Measurements from ENCODE around the gene RPL14.
"Not testable (repeated sequence)": the region's sequence is repeated elsewhere in the genome, so short reads cannot be mapped to it uniquely, and the experiment has no call there.

RPL14 gene

DNA sequence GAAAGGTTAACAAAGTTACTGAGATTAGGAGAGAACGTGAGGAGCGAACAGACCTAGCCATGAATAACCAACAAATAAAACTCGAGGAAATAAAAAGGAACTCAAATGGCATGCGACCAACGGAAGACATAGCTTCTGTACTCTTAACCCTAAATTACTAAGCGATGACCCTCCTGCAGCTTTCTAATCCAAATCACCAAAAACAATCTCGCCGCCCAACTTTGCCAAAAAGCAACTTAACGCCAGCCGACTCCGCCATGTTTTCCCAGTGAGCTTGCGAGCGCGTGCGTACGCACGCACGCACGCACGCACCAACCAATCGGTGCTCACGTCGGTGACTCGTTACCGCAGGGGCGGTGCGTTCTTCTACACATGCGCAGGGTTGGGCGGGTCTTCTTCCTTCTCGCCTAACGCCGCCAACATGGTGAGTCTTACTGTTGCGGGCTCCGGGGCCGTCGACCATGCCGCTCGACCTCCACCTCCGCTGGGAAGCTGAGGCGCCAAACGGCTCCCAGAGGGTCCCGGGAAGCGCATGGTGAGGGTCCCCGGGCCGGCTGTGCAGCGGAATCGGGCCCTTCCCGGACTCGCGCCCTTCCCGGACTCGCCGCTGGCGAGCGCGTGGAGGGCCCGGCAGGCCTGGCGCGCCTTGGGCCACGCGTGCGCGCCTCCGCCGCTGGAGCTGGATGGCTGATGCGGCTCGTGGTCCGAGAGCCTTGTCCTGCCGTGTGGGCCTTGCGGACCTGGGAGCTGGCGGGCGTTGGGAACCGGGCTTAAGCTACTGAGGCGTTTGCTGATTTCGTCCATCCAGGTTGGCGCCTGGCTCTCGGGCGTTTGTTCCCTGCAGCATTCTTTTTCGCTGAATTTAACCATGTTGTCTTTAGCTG, at the start of gene RPL14:
Gene RPL14, plus strand, starts transcription at position 400 of the 884 bp plus-strand sequence. Its CDS starts 133 bp downstream, at position 533.
- peak; percentile 98 for DNase-seq

DNA sequence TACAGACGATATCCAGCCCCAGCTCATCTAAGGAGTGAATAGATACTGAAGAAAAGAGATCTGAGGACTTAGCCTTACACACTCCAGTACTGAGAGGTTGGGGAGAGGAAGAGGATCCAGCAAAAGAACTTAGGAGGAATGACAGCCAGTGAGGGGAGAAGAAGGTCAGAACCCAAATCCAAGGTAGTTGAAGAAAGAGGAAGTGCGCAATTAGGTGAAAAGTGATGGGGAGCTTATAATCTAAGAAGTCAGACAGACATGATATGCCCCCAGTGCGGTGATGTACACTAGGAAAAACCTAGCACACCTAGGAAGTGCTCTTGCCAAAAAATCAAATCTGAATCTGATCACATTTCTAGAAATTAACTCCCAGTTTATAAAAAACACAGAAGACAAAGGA, 49.5 kb upstream of the RPL14 start:
- DNase-seq: no peak

DNA sequence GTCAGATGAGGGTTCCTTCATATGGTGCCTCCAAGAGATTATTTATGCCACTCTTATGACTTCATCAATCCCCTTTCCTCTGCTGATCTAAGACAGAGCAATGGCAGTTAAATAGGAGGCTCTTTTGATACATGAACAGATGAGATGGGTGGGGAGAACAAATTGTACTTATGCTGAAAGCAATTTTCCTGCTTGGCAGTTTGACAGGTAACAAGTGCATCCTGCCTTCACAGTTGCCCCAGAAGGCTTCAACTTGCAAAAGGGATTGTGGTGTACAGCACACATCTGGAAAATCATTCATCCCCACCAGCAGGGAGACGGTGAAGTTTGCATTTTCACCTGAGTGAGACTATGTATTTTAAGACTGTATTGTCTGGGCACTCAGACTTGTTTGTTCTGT, 42.9 kb upstream of the RPL14 start:
- no peak for DNase-seq

DNA sequence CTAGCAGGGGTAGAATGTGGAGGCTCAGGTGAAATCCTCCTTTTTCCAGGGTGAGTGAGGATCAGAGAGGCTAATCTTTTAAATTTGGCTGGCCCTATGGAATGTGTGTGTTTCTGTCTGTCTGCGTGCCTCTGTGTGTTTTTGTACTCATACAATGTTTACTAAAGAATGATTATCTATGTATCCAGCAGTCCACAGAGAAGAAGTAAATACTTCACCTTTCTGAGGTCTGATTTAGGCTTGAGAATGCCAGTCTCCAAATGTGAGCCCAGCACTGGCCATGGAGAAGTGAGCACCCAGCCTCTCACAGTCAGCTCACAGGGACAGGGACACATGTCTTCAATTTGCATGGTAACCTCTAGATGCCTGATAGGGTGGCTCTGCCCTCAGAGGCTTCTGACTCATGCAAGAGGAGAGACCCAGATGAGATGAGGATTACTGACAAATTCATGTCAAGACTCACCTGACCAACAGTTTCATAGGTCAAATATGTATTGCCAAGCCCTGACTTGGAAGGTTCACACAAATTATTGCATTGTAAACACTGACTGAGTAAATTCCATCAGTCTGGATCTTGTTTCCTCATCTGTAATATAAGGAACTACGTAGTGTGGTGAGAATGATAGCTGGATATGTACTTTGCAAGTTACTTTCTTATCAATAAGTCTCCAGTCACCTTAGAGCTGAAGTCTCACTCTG, 39.1 kb upstream of the RPL14 start:
- DNase-seq: no peak

DNA sequence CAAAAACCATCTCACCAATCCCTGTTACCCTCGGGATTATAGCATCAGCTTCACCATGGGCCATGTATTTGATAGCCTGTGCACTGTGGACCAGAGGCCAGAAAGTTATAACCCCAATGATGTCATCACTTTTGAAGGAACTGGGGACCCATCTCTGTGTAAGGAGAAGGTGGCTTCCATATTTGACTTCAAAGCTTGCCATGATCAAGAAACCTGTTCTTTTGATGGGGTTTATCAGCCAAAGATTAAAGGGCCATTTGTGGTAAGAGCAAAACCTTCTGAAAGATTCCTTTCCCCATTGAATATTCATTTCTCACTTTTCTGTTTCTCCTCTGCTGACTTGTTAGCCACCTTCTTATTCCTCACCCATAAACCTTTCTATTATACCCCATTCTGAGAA, 34.3 kb upstream of the RPL14 start:
- no peak for DNase-seq

DNA sequence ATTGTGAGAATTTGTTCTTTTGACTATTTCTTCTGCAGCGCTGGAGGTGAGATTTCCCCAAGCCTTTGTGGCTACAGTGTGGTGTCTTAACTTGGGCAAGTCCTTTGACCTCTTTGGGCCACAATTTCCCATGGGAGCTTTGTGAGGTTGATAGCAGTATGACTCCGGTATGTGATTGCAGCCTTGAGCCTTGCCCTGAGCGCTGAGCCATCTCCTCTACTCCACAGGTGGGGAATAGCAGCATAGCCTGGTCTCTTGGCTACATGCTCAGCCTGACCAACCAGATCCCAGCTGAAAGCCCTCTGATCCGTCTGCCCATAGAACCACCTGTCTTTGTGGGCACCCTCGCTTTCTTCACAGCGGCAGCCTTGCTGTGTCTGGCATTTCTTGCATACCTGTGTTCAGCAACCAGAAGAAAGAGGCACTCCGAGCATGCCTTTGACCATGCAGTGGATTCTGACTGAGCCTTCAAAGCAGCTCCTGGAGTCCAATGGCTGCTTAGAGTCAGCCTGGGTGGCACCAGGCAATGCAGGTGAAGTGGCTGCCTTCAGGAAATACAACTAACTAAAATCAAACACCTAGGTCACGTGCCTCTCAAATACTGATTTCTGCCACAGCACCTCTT, 30.0 kb upstream of the RPL14 start:
- DNase-seq: no peak

DNA sequence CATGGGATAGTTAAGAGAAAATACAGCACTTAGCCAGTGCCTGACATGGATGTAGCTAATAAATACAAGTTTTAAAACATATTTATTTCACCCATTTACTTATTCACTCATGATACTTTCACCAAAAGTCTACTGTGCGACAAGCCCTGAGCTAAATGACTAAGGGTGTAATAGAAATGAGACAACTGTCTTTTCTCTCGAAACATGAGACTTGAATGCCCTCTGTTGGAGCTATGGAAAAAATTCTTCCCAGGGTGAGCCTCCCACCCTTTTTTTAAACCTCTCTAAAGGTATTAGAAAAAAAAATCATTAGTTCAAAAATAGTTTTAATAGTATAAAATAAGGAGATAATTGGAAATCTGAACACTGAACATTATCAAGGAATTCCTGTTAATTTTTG, 24.3 kb upstream of the RPL14 start:
- no peak for DNase-seq

DNA sequence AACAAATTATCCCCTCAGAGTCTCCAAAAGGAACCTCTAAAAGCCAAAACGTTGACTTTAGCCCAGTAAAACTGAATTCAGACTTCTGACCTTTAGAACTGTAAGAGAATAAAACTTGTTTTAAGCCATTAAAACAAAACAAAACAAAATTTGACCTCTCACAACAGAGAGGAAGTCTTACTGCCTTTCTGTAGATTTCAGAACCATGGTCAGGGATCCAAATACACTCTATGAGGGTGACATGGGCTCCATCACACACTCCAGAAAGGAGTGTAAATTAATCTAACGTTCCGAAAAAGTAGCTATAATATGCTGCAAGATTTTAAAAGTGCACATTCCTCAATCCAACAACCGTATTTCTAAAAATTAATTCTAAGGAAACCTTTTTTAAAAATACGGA, 19.2 kb upstream of the RPL14 start:
- DNase-seq: no peak

DNA sequence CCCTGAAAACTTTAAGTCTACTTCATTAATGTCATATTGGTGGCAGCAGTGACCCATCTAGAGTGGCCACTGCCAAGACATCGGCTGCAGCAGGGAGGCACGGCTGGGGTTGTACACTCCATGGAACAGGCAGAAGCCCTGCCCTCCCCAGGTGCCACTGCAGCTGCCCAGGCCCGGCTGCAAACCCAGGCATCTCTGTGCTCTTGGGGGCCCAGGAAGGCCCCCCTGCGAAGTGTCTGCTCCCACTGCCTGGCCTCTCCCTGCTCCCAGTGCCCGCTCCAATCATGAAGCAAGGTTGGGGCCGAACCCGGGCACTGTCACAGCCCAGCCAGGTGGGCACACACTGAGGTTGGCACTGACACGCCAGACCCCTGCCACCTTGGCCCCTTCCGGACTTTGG, 12.1 kb upstream of the RPL14 start:
- DNase-seq: no peak

DNA sequence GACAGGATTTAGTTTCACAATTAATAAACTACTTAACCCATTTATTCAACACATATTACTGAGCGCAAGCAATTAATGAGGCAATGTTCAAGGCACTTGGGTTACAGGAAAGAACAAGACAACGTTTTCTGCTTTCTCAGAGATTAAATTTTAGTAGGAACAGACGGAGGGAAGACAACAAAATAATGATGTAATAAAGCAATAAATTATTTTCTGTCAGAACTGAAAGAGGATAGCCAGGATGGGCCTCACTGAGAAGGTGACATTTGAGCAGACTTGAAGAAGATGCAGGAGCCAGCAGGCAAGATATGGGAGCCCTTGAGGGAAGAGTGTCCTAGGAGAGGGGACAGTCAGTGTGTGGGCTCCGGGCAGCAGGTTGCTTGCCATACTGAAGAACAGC, 11.3 kb upstream of the RPL14 start:
- DNase-seq: no peak

DNA sequence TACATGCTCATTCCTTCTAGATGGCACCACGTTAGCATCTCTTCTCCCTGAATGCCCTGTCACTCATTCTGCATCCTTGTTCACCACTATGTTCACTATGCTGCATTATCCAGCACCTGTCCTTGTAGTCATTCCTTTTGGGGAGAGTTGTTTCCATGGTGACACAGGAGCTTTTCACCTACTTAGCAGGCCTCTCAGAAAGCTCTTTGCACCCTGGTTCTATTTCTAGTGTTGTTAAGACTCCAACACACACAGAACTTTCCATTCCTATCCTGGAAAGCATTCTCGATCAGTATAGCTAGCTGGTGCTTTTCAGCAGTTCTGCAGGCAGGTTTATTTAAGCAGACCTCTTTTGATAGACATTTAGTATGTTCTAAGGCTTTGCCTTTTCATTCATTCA, 6.7 kb upstream of the RPL14 start:
- no peak for DNase-seq

DNA sequence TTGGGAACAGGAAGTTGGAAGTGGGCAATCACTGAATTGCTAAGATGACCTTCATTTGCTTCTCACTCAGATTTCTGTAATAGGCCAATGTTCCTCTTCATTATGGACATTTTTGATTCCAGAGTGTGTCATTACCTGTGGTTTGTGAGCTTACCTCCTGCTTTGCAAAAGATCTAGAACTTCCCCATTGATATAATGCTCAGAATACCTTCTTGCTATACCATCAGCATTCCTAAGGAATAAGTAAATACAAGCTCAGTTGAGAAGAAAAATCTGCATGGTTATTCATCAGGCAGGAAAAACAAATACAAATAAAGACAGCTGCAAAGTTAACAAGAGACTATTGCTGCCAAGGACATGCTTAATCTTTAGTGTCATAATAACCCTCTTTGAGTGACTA, 5.6 kb upstream of the RPL14 start:
- DNase-seq: no peak

DNA sequence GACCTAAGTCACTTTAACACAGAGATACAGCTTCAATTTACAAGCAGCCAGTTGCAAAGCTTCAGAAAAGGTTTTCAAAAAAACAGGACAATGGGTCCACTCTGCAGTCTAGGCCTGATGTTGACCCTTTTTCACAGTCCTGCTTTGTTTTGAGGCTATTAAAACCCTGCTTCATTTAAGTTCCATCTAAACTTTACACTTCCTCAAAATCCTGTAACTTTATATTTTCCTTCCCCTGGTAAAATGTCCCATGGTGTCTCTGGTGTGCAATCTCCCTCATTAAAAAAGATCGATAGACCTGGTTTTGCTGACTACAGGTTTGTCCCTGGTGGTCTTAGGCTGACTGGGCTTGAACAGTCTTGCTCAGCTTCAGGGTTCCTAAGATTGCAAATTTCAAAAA, 5.1 kb upstream of the RPL14 start:
- no peak for DNase-seq

DNA sequence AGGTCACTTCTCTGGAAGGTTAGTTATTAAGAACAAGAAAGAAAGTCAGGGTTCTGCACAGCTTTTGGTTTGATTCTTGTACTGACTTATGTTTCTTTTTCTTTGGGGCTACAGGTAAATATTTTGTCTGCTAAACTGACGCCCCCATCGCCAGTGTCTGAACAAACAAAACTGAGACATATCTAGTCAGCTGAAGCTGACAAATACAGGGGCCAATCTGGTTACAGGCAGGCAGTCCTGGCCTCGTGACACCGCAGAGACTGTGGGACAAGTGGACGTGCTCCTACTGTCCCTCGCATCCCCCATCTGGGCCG, 4.6 kb upstream of the RPL14 start:
- no peak for DNase-seq

DNA sequence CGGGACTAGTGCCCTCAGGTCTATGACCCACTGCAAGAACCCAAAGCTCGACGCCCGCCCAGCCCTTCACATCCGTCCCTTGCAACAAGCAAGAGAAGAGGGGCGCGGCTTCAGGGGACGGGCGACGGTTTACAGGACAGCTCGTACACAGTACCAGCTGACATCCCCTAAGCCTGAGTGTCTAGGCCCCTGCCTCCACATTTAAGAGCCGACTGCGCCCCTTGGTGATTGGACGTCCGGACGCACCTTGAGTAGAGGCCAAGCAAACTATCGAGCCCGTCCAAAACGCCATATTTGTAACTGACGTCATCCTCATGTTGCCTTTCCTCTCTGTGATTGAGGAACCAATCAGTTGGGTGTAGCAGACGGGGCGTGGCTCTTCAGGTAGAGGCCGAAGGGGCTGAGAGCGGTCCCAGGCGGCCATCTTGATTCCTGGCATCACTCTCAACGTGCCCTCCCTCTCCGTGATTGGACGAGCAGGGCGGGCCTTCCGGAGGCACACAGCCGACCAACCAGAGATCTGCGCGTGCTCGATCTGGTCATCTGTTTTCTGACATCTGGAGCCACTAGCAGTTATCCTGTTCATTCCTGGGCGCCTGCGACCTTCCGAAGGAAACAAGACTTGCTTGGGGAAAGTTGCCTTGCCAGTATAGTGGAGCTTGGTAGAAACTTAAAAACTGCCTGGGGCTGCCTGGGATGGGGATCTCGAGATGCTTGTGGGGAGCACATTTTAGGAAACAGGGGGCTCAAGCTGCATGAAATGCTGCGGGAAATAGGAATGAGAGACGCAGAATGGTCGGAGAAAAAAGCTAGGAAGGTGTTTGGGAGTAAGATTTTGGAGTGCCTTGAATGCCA, 4.0 kb upstream of the RPL14 start:
- peak; percentile 99 for DNase-seq

DNA sequence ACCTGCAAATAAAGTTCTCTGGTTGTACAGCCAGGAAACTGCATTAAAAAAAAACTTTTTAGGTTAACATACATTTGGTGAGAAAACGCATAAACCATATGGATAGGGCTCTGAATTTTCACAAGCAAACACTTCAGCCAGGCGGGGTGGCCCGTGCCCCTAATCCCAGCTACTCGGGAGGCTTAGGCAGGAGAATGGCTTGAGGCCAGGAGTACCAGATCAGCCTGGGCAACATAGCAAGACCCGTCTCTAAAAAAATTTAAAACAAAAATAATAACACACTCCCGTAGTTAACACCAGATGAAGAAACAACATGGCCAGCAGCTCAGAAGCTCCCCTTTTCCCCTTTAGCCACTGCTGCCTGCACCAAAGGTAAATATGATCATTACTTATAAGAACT, 3.2 kb upstream of the RPL14 start:
- DNase-seq: no peak

DNA sequence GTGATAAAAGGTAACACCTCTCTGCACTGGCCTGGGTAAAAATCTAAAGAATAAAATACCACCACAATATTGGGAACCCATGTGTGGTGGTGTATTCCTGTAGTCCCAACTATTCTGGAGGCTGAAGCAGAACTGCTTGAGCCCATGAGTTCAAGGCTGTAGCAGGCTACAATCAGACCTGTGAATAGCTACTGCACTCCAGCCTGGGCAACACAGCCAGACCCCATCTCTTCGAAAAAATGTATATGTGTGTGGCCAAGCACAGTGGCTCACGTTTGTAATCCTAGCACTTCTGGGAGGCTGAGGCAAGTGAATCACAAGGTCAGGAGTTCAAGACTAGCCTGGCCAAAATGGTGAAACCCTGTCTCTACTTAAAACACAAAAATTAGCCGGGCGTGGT, 1.8 kb upstream of the RPL14 start:
- no peak for DNase-seq

DNA sequence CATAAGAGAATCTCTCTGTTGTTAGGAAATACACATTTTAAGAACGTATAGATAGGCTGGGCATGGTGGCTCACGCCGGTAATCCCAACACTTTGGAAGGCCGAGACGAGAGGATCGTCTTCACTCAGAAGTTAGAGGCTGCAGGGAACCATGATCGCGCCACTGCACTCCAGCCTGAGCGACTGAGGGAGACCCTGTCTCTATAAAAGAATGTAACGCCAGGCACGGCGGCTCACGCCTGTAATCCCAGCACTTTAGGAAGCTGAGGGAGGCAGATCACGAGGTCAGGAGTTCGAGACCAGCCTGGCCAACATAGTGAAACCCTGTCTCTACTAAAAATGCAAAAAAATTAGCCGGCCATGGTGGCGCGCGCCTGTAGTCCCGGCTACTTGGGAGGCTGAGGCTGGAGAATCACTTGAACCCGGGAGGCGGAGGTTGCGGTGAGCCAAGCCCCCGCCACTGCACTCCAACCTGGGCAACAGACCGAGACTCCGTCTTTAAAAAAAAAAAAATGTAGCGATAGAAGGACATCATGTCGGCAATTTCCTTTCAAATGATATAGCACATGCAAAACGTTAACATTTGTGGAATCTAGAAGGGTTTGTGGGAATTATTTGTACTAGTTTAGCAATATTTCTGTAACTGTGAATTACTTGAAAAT, 730 bp upstream of the RPL14 start:
- no peak for DNase-seq

DNA sequence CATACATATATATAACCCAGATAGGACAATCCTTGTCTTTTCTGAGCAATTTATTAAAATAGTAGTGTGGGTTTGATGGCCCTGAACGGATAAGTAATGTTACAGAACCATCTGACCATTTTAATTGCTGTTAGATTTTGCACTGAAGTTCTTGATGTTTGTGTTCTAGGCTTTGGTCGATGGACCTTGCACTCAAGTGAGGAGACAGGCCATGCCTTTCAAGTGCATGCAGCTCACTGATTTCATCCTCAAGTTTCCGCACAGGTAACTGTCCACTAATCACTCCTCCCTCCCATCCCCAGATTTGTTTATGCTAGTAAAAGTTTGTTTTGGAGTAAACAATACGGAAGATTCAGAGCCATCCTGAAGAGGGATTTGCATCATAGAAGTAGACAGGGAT, 1.3 kb downstream of the RPL14 start:
- no peak for DNase-seq

DNA sequence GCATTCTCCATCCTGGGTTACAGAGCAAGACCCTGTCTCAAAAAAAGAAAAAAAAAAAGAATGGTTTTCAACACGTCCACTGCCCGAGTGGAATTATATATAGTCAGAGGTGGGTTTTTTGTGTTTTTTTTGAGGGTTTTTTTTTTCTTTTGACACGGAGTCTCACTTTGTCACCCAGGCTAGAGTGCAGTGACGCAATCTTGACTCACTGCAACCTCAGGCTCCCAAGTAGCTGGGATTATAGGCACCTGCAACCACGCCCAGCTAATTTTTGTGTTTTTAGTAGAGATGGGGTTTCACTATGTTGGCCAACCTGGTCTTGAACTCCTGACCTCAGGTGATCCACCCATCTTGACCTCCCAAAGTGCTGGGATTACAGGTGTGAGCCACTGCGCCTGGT, 3.3 kb downstream of the RPL14 start:
- DNase-seq: not testable (repeated sequence)

DNA sequence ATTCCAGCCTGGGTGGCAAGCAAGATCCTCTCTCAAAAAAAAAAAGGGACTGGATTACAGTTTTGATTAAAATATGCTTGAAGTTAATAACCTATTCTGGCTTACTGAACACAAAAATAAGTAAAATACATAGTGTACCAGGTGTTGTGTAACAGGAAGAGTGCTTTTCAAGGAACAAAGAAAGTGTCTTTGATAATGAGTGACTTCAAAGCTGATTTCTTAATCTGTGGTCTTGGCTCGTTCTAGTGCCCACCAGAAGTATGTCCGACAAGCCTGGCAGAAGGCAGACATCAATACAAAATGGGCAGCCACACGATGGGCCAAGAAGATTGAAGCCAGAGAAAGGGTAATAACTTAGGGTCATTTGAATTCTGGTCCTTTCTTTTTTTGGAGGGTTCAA, 4.0 kb downstream of the RPL14 start:
- no peak for DNase-seq

DNA sequence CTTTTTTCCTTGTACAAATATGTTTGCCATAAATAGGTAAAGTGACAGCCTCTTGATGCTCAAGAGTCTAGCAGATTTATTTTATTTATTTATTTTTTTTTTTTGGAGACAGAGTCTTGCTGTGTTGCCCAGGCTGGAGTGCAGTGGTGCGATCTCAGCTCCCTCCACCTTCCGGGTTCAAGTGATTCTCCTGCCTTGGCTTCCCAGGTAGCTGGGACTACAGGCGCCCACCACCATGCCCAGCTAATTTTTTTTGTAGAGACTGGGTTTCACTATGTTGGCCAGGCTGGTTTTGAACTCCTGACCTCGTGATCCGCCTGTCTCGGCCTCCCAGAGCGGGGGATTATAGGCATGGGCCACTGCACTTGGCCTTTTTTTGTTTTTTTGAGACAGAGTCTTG, 5.7 kb downstream of the RPL14 start:
- not testable (repeated sequence) for DNase-seq

DNA sequence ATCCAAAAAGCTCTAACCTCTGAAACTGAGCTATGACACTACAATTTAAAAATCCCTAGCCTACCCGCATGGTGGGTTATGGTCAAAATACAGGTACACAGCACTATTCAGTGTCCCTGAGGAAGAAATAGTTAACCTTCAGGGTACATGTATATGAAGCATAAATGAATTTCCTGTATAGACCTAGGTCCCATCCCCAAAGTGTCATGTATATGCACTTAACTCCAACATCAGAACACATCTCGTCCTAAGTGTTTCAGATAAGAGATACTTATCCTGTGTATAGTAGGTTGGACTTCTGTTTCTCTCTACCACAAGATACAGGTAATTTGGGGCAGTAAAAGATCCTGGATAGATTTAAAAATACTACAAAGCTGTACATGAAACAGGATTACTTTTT, 6.4 kb downstream of the RPL14 start:
- DNase-seq: no peak
